ENCODE results near the gene CA5B. TPM values are rescaled to one million over a fixed set of nuclear protein-coding genes. Genes with fewer than 3 reads are reported as not detected.
"Not testable (repeated sequence)": the region's sequence is repeated elsewhere in the genome, so short reads cannot be mapped to it uniquely, and the experiment has no call there.

The CA5B gene
- total RNA-seq, 5 donors from 2014 or later (not counting 1 experiment from before 2014, with no cell fraction given), result 34.2 to 80.9 (median 44.6) TPM

GRCh38 chrX:15751155-15751819, 13.2 kb downstream of the CA5B start:
- H3K36me3 Mint-ChIP-seq, result peaks cover 37% of the 10 kb centered on the region
- peaks cover 44 to 56% of the 10 kb centered on the region in 2 experiments for H3K4me1 ChIP-seq (ENCODE audit: control insufficient read depth in 1 of 2, extremely low read depth in 1 of 2, insufficient read depth in 2 of 2, low read length in 2 of 2)
- no peaks in the 10 kb centered on the region for H3K27me3 Mint-ChIP-seq
- ATAC-seq (replicated peaks in 1 of 4), result peak; percentile 59 to 80 (median 68)
- H3K27ac ChIP-seq (ENCODE audit: low read length), result peak overlapping the region; percentile 100
- peaks cover 0 to 2% of the 10 kb centered on the region in 2 donors for H3K36me3 ChIP-seq (ENCODE audit: control insufficient read depth in 2 of 2, extremely low read depth in 1 of 2, insufficient read depth in 1 of 2, low read length in 1 of 2)
- ChIA-PET CTCF (interaction anchor here (0.7 to 3.0 kb wide), 3 partner anchors 12 to 31 kb away, joined by 3 to 19 read pairs (median 4); partner anchors contain the start of gene CA5B (in 1 of the 2)), POLR2A (interaction anchor here in 1 of 2 donors (0.8 to 3.1 kb wide), 3 partner anchors 12 to 76 kb away, joined by 5 to 48 read pairs (median 9); partner anchors contain the start of gene CA5B)
- H3K27ac Mint-ChIP-seq, result peak overlapping the region; percentile 98 to 99
- H3K4me3 ChIP-seq (ENCODE audit: control insufficient read depth in 1 of 2, extremely low read depth in 1 of 2, low read length in 1 of 2), result peak overlapping the region in 1 of 2 donors; percentile 23
- WGBS (ENCODE audit: insufficient coverage), result no CpG with 5 or more reads among the region's 4 CpGs
- H3K4me3 Mint-ChIP-seq, result peak overlapping the region; percentile 60 to 74 (median 69)
- H3K4me1 Mint-ChIP-seq, result peaks cover 89 to 94% (median 91%) of the 10 kb centered on the region in 3 donors
- DNase-seq, result peak in 12 of 35 experiments; percentile 0 to 76 (median 21)
- H3K27me3 ChIP-seq (replicated peaks in 1 of 2; ENCODE audit: control insufficient read depth in 2 of 2, extremely low read depth in 1 of 2, insufficient read depth in 2 of 2, low read length in 1 of 2), result no peaks in the 10 kb centered on the region
- H3K9me3 ChIP-seq, result no peaks in the 10 kb centered on the region
- no peaks in the 10 kb centered on the region for H3K9me3 Mint-ChIP-seq

- CTCF ChIA-PET, result no interaction called here
- H3K4me3 Mint-ChIP-seq, result no peak overlapping the region
- POLR2A ChIA-PET, result interaction anchor here in 1 of 2 donors (0.6 to 1.0 kb wide), 2 partner anchors 9 to 17 kb away, joined by 3 to 5 read pairs; partner anchors contain the start of gene CA5B
- no peak for DNase-seq
- H3K4me3 ChIP-seq (ENCODE audit: control insufficient read depth in 1 of 2, extremely low read depth in 1 of 2, low read length in 1 of 2), result no peak overlapping the region
- no peaks in the 10 kb centered on the region for H3K9me3 Mint-ChIP-seq
- ATAC-seq (replicated peaks in 1 of 4), result no peak
- peak overlapping the region; percentile 100 for H3K27ac ChIP-seq (ENCODE audit: low read length)
- WGBS (ENCODE audit: insufficient coverage), result no CpG with 5 or more reads among the region's 2 CpGs
- H3K27me3 ChIP-seq (replicated peaks in 1 of 2; ENCODE audit: control insufficient read depth in 2 of 2, extremely low read depth in 1 of 2, insufficient read depth in 2 of 2, low read length in 1 of 2), result no peaks in the 10 kb centered on the region
- H3K36me3 Mint-ChIP-seq, result peaks cover 20% of the 10 kb centered on the region
- H3K27me3 Mint-ChIP-seq, result no peaks in the 10 kb centered on the region
- H3K4me1 Mint-ChIP-seq, result peaks cover 80 to 85% (median 84%) of the 10 kb centered on the region in 3 donors
- peaks cover 0 to 2% of the 10 kb centered on the region in 2 donors for H3K36me3 ChIP-seq (ENCODE audit: control insufficient read depth in 2 of 2, extremely low read depth in 1 of 2, insufficient read depth in 1 of 2, low read length in 1 of 2)
- H3K4me1 ChIP-seq (ENCODE audit: control insufficient read depth in 1 of 2, extremely low read depth in 1 of 2, insufficient read depth in 2 of 2, low read length in 2 of 2), result peaks cover 37 to 70% of the 10 kb centered on the region in 2 experiments
- H3K9me3 ChIP-seq, result no peaks in the 10 kb centered on the region
- peak overlapping the region; percentile 80 to 99 for H3K27ac Mint-ChIP-seq
These were observed 17.0 kb downstream of the CA5B start for GRCh38 chrX:15755091-15755490.

- H3K4me1 Mint-ChIP-seq, result peaks cover 63 to 68% (median 63%) of the 10 kb centered on the region in 3 donors
- ATAC-seq (replicated peaks in 1 of 4), result peak; percentile 74 to 89 (median 84)
These were observed 20.1 kb downstream of the CA5B start for GRCh38 chrX:15758140-15758539.

GRCh38 chrX:15759886-15760285, 21.8 kb downstream of the CA5B start:
- POLR2A ChIA-PET, result interaction anchor here in 1 of 2 donors (0.7 to 1.2 kb wide), 2 partner anchors 10 to 919 kb away, joined by 3 to 13 read pairs; no protein-coding TSS in a partner anchor
- peaks cover 10% of the 10 kb centered on the region for H3K36me3 Mint-ChIP-seq
- peak overlapping the region; percentile 74 to 92 for H3K27ac Mint-ChIP-seq
- not testable (repeated sequence) for H3K27me3 Mint-ChIP-seq; H3K36me3 ChIP-seq (ENCODE audit: control insufficient read depth in 2 of 2, extremely low read depth in 1 of 2, insufficient read depth in 1 of 2, low read length in 1 of 2); H3K4me3 Mint-ChIP-seq; H3K4me3 ChIP-seq (ENCODE audit: control insufficient read depth in 1 of 2, extremely low read depth in 1 of 2, low read length in 1 of 2); ATAC-seq (replicated peaks in 1 of 4); DNase-seq; H3K9me3 ChIP-seq; H3K9me3 Mint-ChIP-seq; H3K27me3 ChIP-seq (replicated peaks in 1 of 2; ENCODE audit: control insufficient read depth in 2 of 2, extremely low read depth in 1 of 2, insufficient read depth in 2 of 2, low read length in 1 of 2)
- H3K27ac ChIP-seq (ENCODE audit: low read length), result peak overlapping the region; percentile 67
- peaks cover 13 to 43% of the 10 kb centered on the region in 2 experiments for H3K4me1 ChIP-seq (ENCODE audit: control insufficient read depth in 1 of 2, extremely low read depth in 1 of 2, insufficient read depth in 2 of 2, low read length in 2 of 2)
- H3K4me1 Mint-ChIP-seq, result peaks cover 49 to 56% (median 50%) of the 10 kb centered on the region in 3 donors
- CTCF ChIA-PET, result interaction anchor here in 1 of 2 donors (0.6 to 1.1 kb wide), 2 partner anchors 30 to 89 kb away, joined by 3 to 8 read pairs; partner anchors contain the start of gene ZRSR2
- WGBS (ENCODE audit: insufficient coverage), result no CpG with 5 or more reads among the region's 6 CpGs

More at GRCh38 chrX:15758140-15758539, 20.1 kb downstream of the CA5B start:
- Histone ChIP-seq H3K36me3 (ENCODE audit: control insufficient read depth in 2 of 2, extremely low read depth in 1 of 2, insufficient read depth in 1 of 2, low read length in 1 of 2) (peaks cover 0 to 2% of the 10 kb centered on the region in 2 donors), H3K9me3 (no peaks in the 10 kb centered on the region), H3K4me3 (ENCODE audit: control insufficient read depth in 1 of 2, extremely low read depth in 1 of 2, low read length in 1 of 2) (no peak overlapping the region), H3K4me1 (ENCODE audit: control insufficient read depth in 1 of 2, extremely low read depth in 1 of 2, insufficient read depth in 2 of 2, low read length in 2 of 2) (peaks cover 20 to 55% of the 10 kb centered on the region in 2 experiments), H3K27ac (ENCODE audit: low read length) (peak overlapping the region; percentile 67), H3K27me3 (replicated peaks in 1 of 2; ENCODE audit: control insufficient read depth in 2 of 2, extremely low read depth in 1 of 2, insufficient read depth in 2 of 2, low read length in 1 of 2) (no peaks in the 10 kb centered on the region)
- peaks cover 16% of the 10 kb centered on the region for H3K36me3 Mint-ChIP-seq
- H3K27ac Mint-ChIP-seq, result peak overlapping the region; percentile 89 to 96
- ChIA-PET CTCF (interaction anchor here (0.5 to 1.8 kb wide), 15 partner anchors 8 to 1120 kb away, joined by 3 to 19 read pairs (median 3); partner anchors contain the start of genes CA5B (in 1 of the 2) and ZRSR2 (in 1 of the 2)), POLR2A (interaction anchor here in 1 of 2 donors (1.0 kb wide), 2 partner anchors 20 to 33 kb away, joined by 6 to 16 read pairs; partner anchors contain the start of gene CA5B)
- no peaks in the 10 kb centered on the region for H3K9me3 Mint-ChIP-seq
- H3K27me3 Mint-ChIP-seq, result no peaks in the 10 kb centered on the region
- DNase-seq, result peak in 28 of 35 experiments; percentile 1 to 68 (median 22)
- H3K4me3 Mint-ChIP-seq, result peak overlapping the region in 2 of 3 donors; percentile 9 to 42
- no CpG with 5 or more reads among the region's 4 CpGs for WGBS (ENCODE audit: insufficient coverage)

- H3K27me3 ChIP-seq (replicated peaks in 1 of 2; ENCODE audit: control insufficient read depth in 2 of 2, extremely low read depth in 1 of 2, insufficient read depth in 2 of 2, low read length in 1 of 2), result no peaks in the 10 kb centered on the region
- H3K4me3 ChIP-seq (ENCODE audit: control insufficient read depth in 1 of 2, extremely low read depth in 1 of 2, low read length in 1 of 2), result no peak overlapping the region
- Mint-ChIP-seq H3K9me3 (no peaks in the 10 kb centered on the region), H3K4me3 (no peak overlapping the region), H3K27me3 (no peaks in the 10 kb centered on the region), H3K27ac (peak overlapping the region; percentile 71 to 79), H3K4me1 (peaks cover 36 to 46% (median 43%) of the 10 kb centered on the region in 3 donors), H3K36me3 (peaks cover 6% of the 10 kb centered on the region)
- ChIA-PET CTCF (interaction anchor here (0.6 to 1.0 kb wide), 3 partner anchors 19 to 575 kb away, joined by 3 to 5 read pairs (median 3); partner anchors contain the start of gene CA5B (in 1 of the 2)), POLR2A (no interaction called here)
- no peaks in the 10 kb centered on the region for H3K9me3 ChIP-seq
- DNase-seq, result peak in 18 of 35 experiments; percentile 6 to 61 (median 22)
- H3K36me3 ChIP-seq (ENCODE audit: control insufficient read depth in 2 of 2, extremely low read depth in 1 of 2, insufficient read depth in 1 of 2, low read length in 1 of 2), result peaks cover 3 to 8% of the 10 kb centered on the region in 2 donors
- H3K27ac ChIP-seq (ENCODE audit: low read length), result peak overlapping the region; percentile 34
- peak in 3 of 4 experiments; percentile 54 to 59 (median 57) for ATAC-seq (replicated peaks in 1 of 4)
- WGBS (ENCODE audit: insufficient coverage), result no CpG with 5 or more reads among the region's 8 CpGs
- peaks cover 9 to 35% of the 10 kb centered on the region in 2 experiments for H3K4me1 ChIP-seq (ENCODE audit: control insufficient read depth in 1 of 2, extremely low read depth in 1 of 2, insufficient read depth in 2 of 2, low read length in 2 of 2)
These were observed 23.6 kb downstream of the CA5B start for GRCh38 chrX:15761564-15762191.
